Activated gamma-delta T cell (primary cell): ENCODE data around the gene ASB11.
"Not testable (repeated sequence)": the region's sequence is repeated elsewhere in the genome, so short reads cannot be mapped to it uniquely, and the experiment has no call there.

Source experiments
- DNase-seq: peaks from one replicate; lab custom pipeline; 2025; lab: John Stamatoyannopoulos, UW

The ASB11 gene

GRCh38 chrX:15305899-15306298 is 9.5 kb downstream of the ASB11 start:
- not testable (repeated sequence) for DNase-seq

GRCh38 chrX:15301924-15302323 is 13.5 kb downstream of the ASB11 start:
- DNase-seq: no peak

- DNase-seq: no peak
Observed at GRCh38 chrX:15299941-15300851, 15.2 kb downstream of the ASB11 start.

GRCh38 chrX:15298780-15299179 is 16.7 kb downstream of the ASB11 start:
- DNase-seq: no peak

- no peak for DNase-seq
Observed at GRCh38 chrX:15298201-15298600, 17.2 kb downstream of the ASB11 start.

GRCh38 chrX:15293451-15293850 is 22.0 kb downstream of the ASB11 start:
- DNase-seq: no peak

GRCh38 chrX:15292861-15293260 is 22.6 kb downstream of the ASB11 start:
- DNase-seq: no peak

GRCh38 chrX:15277604-15278003 is 37.8 kb downstream of the ASB11 start:
- no peak for DNase-seq

- DNase-seq: no peak
Observed at GRCh38 chrX:15274946-15275345, 40.5 kb downstream of the ASB11 start.

- not testable (repeated sequence) for DNase-seq
Observed at GRCh38 chrX:15273275-15273674, 42.2 kb downstream of the ASB11 start.

GRCh38 chrX:15271757-15272156 is 43.7 kb downstream of the ASB11 start:
- no peak for DNase-seq

- DNase-seq: no peak
Observed at GRCh38 chrX:15269618-15270521, 45.6 kb downstream of the ASB11 start, which contains the start of gene ASB9. Gene ASB9, minus strand, starts transcription at chrX:15270083. Its CDS starts 209 bp downstream, at chrX:15269874.

- DNase-seq: no peak
Observed at GRCh38 chrX:15269120-15269519, 46.3 kb downstream of the ASB11 start.

GRCh38 chrX:15254852-15255251 is 60.6 kb downstream of the ASB11 start:
- DNase-seq: no peak

GRCh38 chrX:15245896-15246295 is 69.5 kb downstream of the ASB11 start:
- DNase-seq: no peak

GRCh38 chrX:15244421-15244820 is 71.0 kb downstream of the ASB11 start:
- DNase-seq: no peak

GRCh38 chrX:15242899-15243555 is 72.4 kb downstream of the ASB11 start:
- no peak for DNase-seq

GRCh38 chrX:15241301-15241700 is 74.1 kb downstream of the ASB11 start:
- DNase-seq: no peak

- DNase-seq: no peak
Observed at GRCh38 chrX:15240414-15240813, 75.0 kb downstream of the ASB11 start.

GRCh38 chrX:15236146-15236545 is 79.3 kb downstream of the ASB11 start:
- DNase-seq: no peak

- DNase-seq: no peak
Observed at GRCh38 chrX:15235001-15235400, 80.4 kb downstream of the ASB11 start.

GRCh38 chrX:15233416-15234015 is 81.9 kb downstream of the ASB11 start:
- DNase-seq: no peak
